ENCODE data around the gene SLC5A2. TPM values are rescaled to one million over a fixed set of nuclear protein-coding genes. Genes with fewer than 3 reads are reported as not detected.

Gene SLC5A2
- total and polyA plus RNA-seq, 2 donors (not counting 1 experiment from before 2014, with no cell fraction given), result not detected

DNA sequence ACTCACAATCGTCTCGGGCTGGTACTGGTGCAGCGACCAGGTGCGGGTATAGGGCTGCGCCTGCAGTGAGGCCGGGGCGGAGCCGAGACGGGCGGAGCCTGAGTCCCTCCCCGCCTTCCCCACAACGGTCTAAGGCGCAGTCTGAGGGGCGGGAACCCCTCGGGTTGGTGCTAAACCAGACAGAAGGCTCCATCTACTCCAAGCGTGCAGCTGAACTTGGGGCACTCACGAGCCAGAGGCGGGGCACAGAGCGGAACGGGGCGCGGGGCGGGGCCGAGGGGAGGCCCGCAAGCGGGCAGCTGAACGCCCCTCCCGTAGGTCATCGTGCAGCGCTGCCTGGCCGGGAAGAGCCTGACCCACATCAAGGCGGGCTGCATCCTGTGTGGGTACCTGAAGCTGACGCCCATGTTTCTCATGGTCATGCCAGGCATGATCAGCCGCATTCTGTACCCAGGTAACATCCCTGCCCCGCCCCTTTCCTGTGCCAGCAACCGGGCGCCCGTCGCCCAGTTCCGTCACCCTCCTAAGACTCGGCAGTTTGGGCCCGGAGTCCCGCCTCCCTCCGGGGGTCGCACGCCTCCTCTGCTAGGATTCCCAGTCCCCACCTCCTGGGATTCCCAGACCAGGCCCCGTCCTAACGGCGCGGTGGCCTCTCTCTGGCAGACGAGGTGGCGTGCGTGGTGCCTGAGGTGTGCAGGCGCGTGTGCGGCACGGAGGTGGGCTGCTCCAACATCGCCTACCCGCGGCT is 5.0 kb downstream of the SLC5A2 start:
- Histone ChIP-seq H2AFZ (ENCODE audit: low read length) (peak overlapping the region; percentile 35), H3K27ac (ENCODE audit: insufficient read depth, low read length) (no peak overlapping the region), H3K27me3 (ENCODE audit: control insufficient read depth, insufficient read depth, low read length) (peaks cover 11% of the 10 kb centered on the region), H3K36me3 (ENCODE audit: control insufficient read depth, insufficient read depth, low read length) (peaks cover 8% of the 10 kb centered on the region), H3K9me3 (ENCODE audit: control insufficient read depth, insufficient read depth, low read depth, low read length) (no peaks in the 10 kb centered on the region), H3K9ac (ENCODE audit: insufficient read depth, low read length) (peak overlapping the region; percentile 17), H3K4me1 (ENCODE audit: control insufficient read depth, extremely low read depth, insufficient read depth, low read length) (peaks cover 9% of the 10 kb centered on the region), H3K79me2 (ENCODE audit: control insufficient read depth, insufficient read depth, low read length) (no peaks in the 10 kb centered on the region), H3K4me2 (ENCODE audit: extremely low read depth, insufficient read depth, low read length) (peak overlapping the region; percentile 36), H3K4me3 (replicated peaks in 1 of 4; ENCODE audit: control extremely low read depth in 1 of 4, insufficient read depth in 1 of 4, low read depth in 3 of 4, low read length in 4 of 4) (peak overlapping the region; percentile 3 to 60 (median 36)), H4K20me1 (ENCODE audit: control insufficient read depth, extremely low read depth, insufficient read depth, low read length) (no peaks in the 10 kb centered on the region)
- TF ChIP-seq, protein P1, sequence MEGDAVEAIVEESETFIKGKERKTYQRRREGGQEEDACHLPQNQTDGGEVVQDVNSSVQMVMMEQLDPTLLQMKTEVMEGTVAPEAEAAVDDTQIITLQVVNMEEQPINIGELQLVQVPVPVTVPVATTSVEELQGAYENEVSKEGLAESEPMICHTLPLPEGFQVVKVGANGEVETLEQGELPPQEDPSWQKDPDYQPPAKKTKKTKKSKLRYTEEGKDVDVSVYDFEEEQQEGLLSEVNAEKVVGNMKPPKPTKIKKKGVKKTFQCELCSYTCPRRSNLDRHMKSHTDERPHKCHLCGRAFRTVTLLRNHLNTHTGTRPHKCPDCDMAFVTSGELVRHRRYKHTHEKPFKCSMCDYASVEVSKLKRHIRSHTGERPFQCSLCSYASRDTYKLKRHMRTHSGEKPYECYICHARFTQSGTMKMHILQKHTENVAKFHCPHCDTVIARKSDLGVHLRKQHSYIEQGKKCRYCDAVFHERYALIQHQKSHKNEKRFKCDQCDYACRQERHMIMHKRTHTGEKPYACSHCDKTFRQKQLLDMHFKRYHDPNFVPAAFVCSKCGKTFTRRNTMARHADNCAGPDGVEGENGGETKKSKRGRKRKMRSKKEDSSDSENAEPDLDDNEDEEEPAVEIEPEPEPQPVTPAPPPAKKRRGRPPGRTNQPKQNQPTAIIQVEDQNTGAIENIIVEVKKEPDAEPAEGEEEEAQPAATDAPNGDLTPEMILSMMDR (conservative IDR thresholded peaks at IDR 0.05 in 1 of 2, IDR thresholded peaks at IDR 0.05 in 1 of 2; ENCODE audit: low read depth in 1 of 2, low read length in 2 of 2), result no peak
- peak; percentile 62 for TF ChIP-seq EZH2 (IDR thresholded peaks at IDR 0.05; ENCODE audit: low read length, missing control alignments)
- peak; percentile 25 to 32 for DNase-seq (ENCODE audit: low read depth in 2 of 2)

DNA sequence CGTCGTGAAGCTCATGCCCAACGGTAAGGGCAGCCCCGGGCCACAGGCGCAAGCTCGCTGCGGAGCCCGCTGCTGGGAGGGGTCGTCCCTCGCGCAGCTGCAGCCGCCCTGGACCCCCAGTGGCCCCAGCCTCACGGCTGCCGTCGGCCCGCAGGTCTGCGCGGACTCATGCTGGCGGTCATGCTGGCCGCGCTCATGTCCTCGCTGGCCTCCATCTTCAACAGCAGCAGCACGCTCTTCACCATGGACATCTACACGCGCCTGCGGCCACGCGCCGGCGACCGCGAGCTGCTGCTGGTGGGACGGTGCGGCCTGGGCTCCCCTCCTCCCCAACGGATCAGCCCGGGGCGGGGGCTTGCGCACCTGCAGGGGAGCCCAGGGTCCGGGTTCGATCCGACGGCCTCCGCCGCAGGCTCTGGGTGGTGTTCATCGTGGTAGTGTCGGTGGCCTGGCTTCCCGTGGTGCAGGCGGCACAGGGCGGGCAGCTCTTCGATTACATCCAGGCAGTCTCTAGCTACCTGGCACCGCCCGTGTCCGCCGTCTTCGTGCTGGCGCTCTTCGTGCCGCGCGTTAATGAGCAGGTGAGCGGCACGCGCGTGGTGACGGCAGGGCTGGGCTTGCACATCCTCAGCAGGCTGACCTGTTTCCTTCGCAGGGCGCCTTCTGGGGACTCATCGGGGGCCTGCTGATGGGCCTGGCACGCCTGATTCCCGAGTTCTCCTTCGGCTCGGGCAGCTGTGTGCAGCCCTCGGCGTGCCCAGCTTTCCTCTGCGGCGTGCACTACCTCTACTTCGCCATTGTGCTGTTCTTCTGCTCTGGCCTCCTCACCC is 5.8 kb downstream of the SLC5A2 start:
- Histone ChIP-seq H3K27ac (ENCODE audit: insufficient read depth, low read length) (no peak overlapping the region), H3K79me2 (ENCODE audit: control insufficient read depth, insufficient read depth, low read length) (no peaks in the 10 kb centered on the region), H3K27me3 (ENCODE audit: control insufficient read depth, insufficient read depth, low read length) (peaks cover 11% of the 10 kb centered on the region), H3K4me1 (ENCODE audit: control insufficient read depth, extremely low read depth, insufficient read depth, low read length) (peaks cover 9% of the 10 kb centered on the region), H3K9me3 (ENCODE audit: control insufficient read depth, insufficient read depth, low read depth, low read length) (no peaks in the 10 kb centered on the region), H3K4me3 (replicated peaks in 1 of 4; ENCODE audit: control extremely low read depth in 1 of 4, insufficient read depth in 1 of 4, low read depth in 3 of 4, low read length in 4 of 4) (peak overlapping the region in 1 of 4 experiments; percentile 60), H3K4me2 (ENCODE audit: extremely low read depth, insufficient read depth, low read length) (peak overlapping the region; percentile 36), H4K20me1 (ENCODE audit: control insufficient read depth, extremely low read depth, insufficient read depth, low read length) (no peaks in the 10 kb centered on the region), H3K36me3 (ENCODE audit: control insufficient read depth, insufficient read depth, low read length) (peaks cover 15% of the 10 kb centered on the region), H3K9ac (ENCODE audit: insufficient read depth, low read length) (no peak overlapping the region), H2AFZ (ENCODE audit: low read length) (no peak overlapping the region)
- TF ChIP-seq, protein P1 (conservative IDR thresholded peaks at IDR 0.05 in 1 of 2, IDR thresholded peaks at IDR 0.05 in 1 of 2; ENCODE audit: low read depth in 1 of 2, low read length in 2 of 2), result no peak
- no peak for TF ChIP-seq EZH2 (IDR thresholded peaks at IDR 0.05; ENCODE audit: low read length, missing control alignments)
- no peak for DNase-seq (ENCODE audit: low read depth in 2 of 2)

DNA sequence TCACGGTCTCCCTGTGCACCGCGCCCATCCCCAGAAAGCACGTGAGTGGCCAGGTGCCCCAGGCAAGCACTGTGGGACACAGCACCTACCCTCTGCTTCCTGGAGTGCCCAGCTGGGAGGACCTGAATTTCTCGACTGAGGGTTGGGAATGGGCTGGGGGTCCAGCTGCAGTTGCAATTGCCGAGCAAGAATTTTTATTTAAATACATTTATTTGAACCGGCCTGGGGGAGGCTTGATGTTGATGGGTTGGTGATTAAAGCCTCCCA is 6.3 kb downstream of the SLC5A2 start:
- Histone ChIP-seq H3K27ac (ENCODE audit: insufficient read depth, low read length) (no peak overlapping the region), H3K4me1 (ENCODE audit: control insufficient read depth, extremely low read depth, insufficient read depth, low read length) (peaks cover 9% of the 10 kb centered on the region), H2AFZ (ENCODE audit: low read length) (no peak overlapping the region), H3K9me3 (ENCODE audit: control insufficient read depth, insufficient read depth, low read depth, low read length) (no peaks in the 10 kb centered on the region), H3K27me3 (ENCODE audit: control insufficient read depth, insufficient read depth, low read length) (peaks cover 11% of the 10 kb centered on the region), H3K4me3 (replicated peaks in 1 of 4; ENCODE audit: control extremely low read depth in 1 of 4, insufficient read depth in 1 of 4, low read depth in 3 of 4, low read length in 4 of 4) (no peak overlapping the region), H4K20me1 (ENCODE audit: control insufficient read depth, extremely low read depth, insufficient read depth, low read length) (no peaks in the 10 kb centered on the region), H3K79me2 (ENCODE audit: control insufficient read depth, insufficient read depth, low read length) (no peaks in the 10 kb centered on the region), H3K9ac (ENCODE audit: insufficient read depth, low read length) (no peak overlapping the region), H3K36me3 (ENCODE audit: control insufficient read depth, insufficient read depth, low read length) (peaks cover 15% of the 10 kb centered on the region), H3K4me2 (ENCODE audit: extremely low read depth, insufficient read depth, low read length) (no peak overlapping the region)
- no peak for DNase-seq (ENCODE audit: low read depth in 2 of 2)
- TF ChIP-seq, protein P1 (conservative IDR thresholded peaks at IDR 0.05 in 1 of 2, IDR thresholded peaks at IDR 0.05 in 1 of 2; ENCODE audit: low read depth in 1 of 2, low read length in 2 of 2), result no peak
- no peak for TF ChIP-seq EZH2 (IDR thresholded peaks at IDR 0.05; ENCODE audit: low read length, missing control alignments)
